Right atrium auricular region (tissue), 2 donors: ENCODE measurements around the gene DDN. TPM values are rescaled to one million over a fixed set of nuclear protein-coding genes. Genes with fewer than 3 reads are reported as not detected.

Source experiments
- DNase-seq: peaks from one replicate; pipeline ENCODE4 v3.0.0-alpha.2; 2019; ENCODE audit warnings: low spot score
- H3K27ac ChIP-seq, 2 donors: fragments of 200-600 bp; sonication (generic); 1 replicate in 1 of 2; 2 replicates in 1 of 2; pipeline ENCODE4 v1.5.1; 2016 to 2019
- H3K27me3 ChIP-seq, 2 donors: fragments of 200-600 bp; sonication (generic); one replicate each; pipeline versions ENCODE4 v1.5.1 to v1.6.0; 2017 to 2019
- H3K36me3 ChIP-seq: fragments of 200-600 bp; sonication (generic); one replicate; pipeline ENCODE4 v1.5.1; 2016
- H3K4me1 ChIP-seq, 2 donors: fragments of 200-600 bp; sonication (generic); one replicate each; pipeline versions ENCODE4 v1.5.1 to v1.6.0; 2017 to 2019
- H3K4me3 ChIP-seq, 2 donors: fragments of 200-600 bp; sonication (generic); 1 replicate in 1 of 2; 2 replicates in 1 of 2; pipeline ENCODE4 v1.5.1; 2017 to 2019; ENCODE audit warnings: mild to moderate bottlenecking in 1 of 2, moderate library complexity in 1 of 2
- H3K9me3 ChIP-seq, 2 donors: fragments of 200-600 bp; sonication (generic); one replicate each; pipeline ENCODE4 v1.5.1; 2019
- CTCF ChIP-seq, 2 donors: fragments of 200-600 bp; sonication (generic); IDR thresholded peaks; one replicate each; pipeline ENCODE4 v1.5.1; 2019; ENCODE audit warnings: antibody characterized with exemption in 2 of 2
- total RNA-seq, 2 donors: library from RNA; depleted of rRNA; stranded (reverse); fragments of >200 nt; gene quantifications; one replicate each; pipeline ENCODE4 v1.1.0, GENCODE V29; 2016

The DDN gene
- total RNA-seq, 2 donors from 2014 or later, result 0.44 to 0.67 TPM

DNA sequence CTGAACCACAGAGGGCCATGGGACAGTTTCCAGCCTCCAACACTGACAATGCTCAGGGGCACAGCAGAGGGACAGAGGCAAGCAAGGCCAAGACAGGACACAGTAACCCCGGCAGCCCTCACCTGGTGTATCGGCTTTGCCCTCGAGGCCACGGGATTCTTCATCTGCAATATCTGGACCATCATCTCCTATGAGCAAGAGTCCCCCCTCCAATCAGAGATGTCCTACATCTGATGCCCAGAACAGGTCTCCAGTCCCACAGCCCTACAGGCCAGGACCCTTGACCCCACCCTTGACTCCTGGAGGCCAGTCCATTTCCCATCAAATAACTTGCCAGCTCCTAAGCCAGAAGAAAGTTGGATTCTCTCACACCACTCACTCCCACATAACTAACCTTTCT lies 44.1 kb upstream of the DDN start:
- Histone ChIP-seq H3K27me3 (no peaks in the 10 kb centered on the region), H3K4me3 (no peak overlapping the region), H3K27ac (no peak overlapping the region), H3K9me3 (no peaks in the 10 kb centered on the region), H3K4me1 (no peaks in the 10 kb centered on the region), H3K36me3 (peaks cover 100% of the 10 kb centered on the region)
- DNase-seq, result no peak
- TF ChIP-seq CTCF (IDR thresholded peaks at IDR 0.05), result no peak

DNA sequence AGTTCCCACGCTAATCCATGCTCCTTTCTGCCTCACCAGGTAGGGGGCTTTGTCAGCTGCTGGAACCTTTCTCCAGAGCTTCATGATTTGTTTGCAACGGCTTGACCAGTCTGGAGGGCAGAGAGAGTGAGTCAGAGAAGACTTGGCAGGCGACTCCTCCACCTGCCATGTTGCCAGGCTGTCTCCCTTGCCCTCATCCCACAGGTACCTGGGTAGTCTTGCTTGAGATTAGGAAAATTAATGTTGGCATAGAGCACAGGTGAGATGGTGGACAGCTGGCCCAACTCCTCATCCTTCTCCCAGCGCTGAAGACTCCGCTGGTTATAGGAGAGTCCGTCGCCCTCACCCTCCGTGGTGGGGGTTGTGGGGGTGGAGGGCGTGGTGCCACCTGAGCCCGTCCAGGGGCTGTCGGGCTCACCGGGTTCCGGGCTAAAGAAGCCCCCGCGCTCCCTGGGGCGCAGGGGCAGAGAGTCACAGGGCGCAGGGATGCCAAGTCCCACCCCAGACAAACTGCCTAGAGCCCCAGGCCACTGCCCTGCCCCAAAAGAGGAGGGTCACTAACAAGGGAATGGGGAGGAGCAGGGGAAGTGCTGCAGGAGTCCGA lies 42.8 kb upstream of the DDN start:
- Histone ChIP-seq H3K4me1 (no peaks in the 10 kb centered on the region), H3K27me3 (no peaks in the 10 kb centered on the region), H3K27ac (no peak overlapping the region), H3K9me3 (no peaks in the 10 kb centered on the region), H3K36me3 (peaks cover 100% of the 10 kb centered on the region), H3K4me3 (no peak overlapping the region)
- DNase-seq, result no peak
- TF ChIP-seq CTCF (IDR thresholded peaks at IDR 0.05), result no peak

DNA sequence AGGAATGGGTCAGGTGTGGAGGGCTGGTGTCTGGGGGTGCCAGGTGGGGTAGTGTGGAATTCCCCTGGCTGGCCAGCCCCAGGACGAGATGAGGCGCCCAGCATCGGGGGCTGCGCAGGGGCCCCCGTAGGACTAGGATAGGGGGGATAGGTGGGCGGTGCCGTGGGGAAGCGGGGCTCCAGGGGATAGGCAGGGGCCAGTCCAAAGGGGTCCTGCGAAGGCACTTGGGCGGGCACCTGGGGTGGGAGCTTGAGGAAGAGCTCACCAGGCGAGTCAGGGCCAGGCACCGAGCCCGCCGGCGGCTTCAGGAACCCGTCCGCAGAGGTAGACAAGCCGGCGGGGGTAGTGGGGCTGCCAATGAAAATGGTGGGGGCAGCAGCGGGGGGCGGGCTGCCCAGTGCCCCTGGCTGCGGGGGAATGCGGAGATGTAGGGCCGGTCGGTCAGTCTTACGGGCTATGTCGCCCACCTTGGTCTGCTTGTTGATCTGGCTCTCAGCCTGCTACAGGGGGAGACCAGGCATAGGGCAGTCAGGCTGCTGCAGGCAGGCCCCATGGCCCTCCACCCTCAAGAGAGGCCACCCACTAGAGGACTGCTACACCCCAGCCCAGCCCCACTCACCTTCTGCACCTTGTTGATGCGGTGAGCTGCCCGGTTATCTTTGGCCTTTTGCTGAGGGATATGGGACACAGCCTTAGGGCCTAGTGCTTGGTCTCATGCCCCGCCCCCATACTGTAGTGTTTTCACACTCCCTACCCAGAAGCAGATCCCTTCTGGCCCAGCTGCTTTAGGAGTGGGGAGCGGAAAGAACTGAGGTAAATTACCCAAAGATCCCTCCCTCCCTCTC lies 42.1 kb upstream of the DDN start:
- DNase-seq, result no peak
- H3K27me3 ChIP-seq, result no peaks in the 10 kb centered on the region
- H3K27ac ChIP-seq, result no peak overlapping the region
- peaks cover 95% of the 10 kb centered on the region for H3K36me3 ChIP-seq
- TF ChIP-seq CTCF (IDR thresholded peaks at IDR 0.05), result no peak
- H3K9me3 ChIP-seq, result no peaks in the 10 kb centered on the region
- H3K4me1 ChIP-seq, result no peaks in the 10 kb centered on the region
- no peak overlapping the region for H3K4me3 ChIP-seq

GRCh38 chr12:49040364-49040855 lies 41.2 kb upstream of the DDN start:
- no peak overlapping the region for H3K4me3 ChIP-seq
- H3K27ac ChIP-seq, result no peak overlapping the region
- no peak for DNase-seq
- peaks cover 93% of the 10 kb centered on the region for H3K36me3 ChIP-seq
- H3K27me3 ChIP-seq, result no peaks in the 10 kb centered on the region
- no peaks in the 10 kb centered on the region for H3K9me3 ChIP-seq
- no peak for TF ChIP-seq CTCF (IDR thresholded peaks at IDR 0.05)
- no peaks in the 10 kb centered on the region for H3K4me1 ChIP-seq

DNA sequence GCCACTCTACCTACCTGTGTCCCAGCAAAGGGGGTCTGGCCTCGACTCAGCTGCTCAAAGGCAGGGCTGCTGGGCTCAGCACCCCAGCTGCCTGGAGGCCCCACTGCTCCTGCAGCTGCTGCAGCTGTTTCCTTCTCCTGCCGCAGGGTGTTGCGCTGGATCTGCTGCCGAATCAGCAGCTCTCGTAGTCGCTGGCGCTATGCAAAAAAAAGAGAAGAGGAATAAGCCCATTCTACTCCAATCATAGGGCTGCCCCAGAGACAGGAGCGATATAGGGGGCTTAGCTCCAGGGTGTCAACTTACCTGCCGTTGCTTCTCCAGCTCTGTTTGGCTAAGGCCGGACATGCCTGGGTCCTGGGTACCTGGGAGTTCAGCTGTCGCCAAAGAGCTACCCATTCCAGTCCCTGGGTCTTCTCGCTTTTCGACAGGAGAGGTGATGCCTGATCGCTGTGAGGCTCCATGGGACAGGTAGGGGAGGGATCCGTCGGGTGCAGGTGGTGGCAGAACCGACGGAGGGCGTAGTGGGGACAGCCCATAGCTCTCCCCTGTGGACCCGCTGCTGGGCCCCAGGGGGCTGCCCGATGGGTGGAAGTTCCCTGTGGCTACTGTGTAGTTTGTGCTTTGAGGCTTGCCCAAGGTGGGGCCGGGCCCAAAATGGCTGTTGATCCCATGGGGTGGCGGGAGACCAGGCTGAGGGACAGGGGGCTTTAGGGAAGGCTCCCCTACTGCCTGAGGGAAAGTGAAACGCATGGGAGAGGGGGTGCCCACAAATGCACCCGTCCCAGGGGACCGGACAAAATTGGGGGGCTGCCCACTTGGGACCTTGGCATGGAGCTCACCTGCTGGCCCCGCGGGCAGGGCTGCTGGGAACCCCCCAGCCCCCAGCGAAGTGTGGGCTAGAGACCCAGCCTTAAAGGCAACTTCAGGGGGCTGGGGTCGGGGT lies 40.5 kb upstream of the DDN start:
- H3K27ac ChIP-seq, result no peak overlapping the region
- H3K4me1 ChIP-seq, result no peaks in the 10 kb centered on the region
- no peaks in the 10 kb centered on the region for H3K27me3 ChIP-seq
- no peaks in the 10 kb centered on the region for H3K9me3 ChIP-seq
- no peak for TF ChIP-seq CTCF (IDR thresholded peaks at IDR 0.05)
- H3K4me3 ChIP-seq, result no peak overlapping the region
- no peak for DNase-seq
- peaks cover 93% of the 10 kb centered on the region for H3K36me3 ChIP-seq
